Neuronal stem cell (in vitro differentiated cells): ENCODE results near the gene UBQLN3.

Experiments used
- DNase-seq: peaks from one replicate; pipeline ENCODE4 v3.0.0-alpha.2; 2013; ENCODE audit warnings: low spot score
- H2AFZ ChIP-seq: one replicate; pipeline ENCODE4 v1.6.1; 2013; ENCODE audit warnings: mild to moderate bottlenecking, low read length, inconsistent platforms
- H2AK5ac ChIP-seq: 2 replicates; pipeline ENCODE4 v1.6.1; 2013; ENCODE audit warnings: low read depth, mild to moderate bottlenecking, inconsistent platforms, low read length, moderate library complexity, mixed read lengths
- H2BK120ac ChIP-seq: 2 replicates; pipeline ENCODE4 v1.6.1; 2013; ENCODE audit warnings: low read depth, mild to moderate bottlenecking, inconsistent platforms, low read length, moderate library complexity, mixed read lengths
- H2BK12ac ChIP-seq: one replicate; pipeline ENCODE4 v1.6.1; 2013; ENCODE audit warnings: low read length, inconsistent platforms
- H2BK15ac ChIP-seq: 2 replicates; pipeline ENCODE4 v1.6.1; 2013; ENCODE audit warnings: mild to moderate bottlenecking, low read length, inconsistent platforms, mixed read lengths
- H2BK5ac ChIP-seq: one replicate; pipeline ENCODE4 v1.6.1; 2013; ENCODE audit warnings: inconsistent platforms, mild to moderate bottlenecking, low read length, moderate library complexity
- H3K14ac ChIP-seq: one replicate; pipeline ENCODE4 v1.6.1; 2013; ENCODE audit warnings: low read length, inconsistent platforms
- H3K18ac ChIP-seq: 2 replicates; pipeline ENCODE4 v1.6.1; 2013; ENCODE audit warnings: low read length, inconsistent platforms
- H3K23ac ChIP-seq: 2 replicates; pipeline ENCODE4 v1.6.1; 2013; ENCODE audit warnings: low read depth, mild to moderate bottlenecking, mixed read lengths, low read length, inconsistent platforms; ENCODE audit not compliant: poor library complexity
- H3K27ac ChIP-seq: replicated peaks from 3 replicates; pipeline ENCODE4 v1.5.1; 2013; ENCODE audit warnings: low read length, inconsistent platforms
- H3K27me3 ChIP-seq, 3 experiments: 2 replicates each; pipeline ENCODE4 v1.6.1; 2013; ENCODE audit warnings: low read length in 3 of 3, mild to moderate bottlenecking in 2 of 3, inconsistent platforms in 1 of 3, low read depth in 1 of 3, mixed read lengths in 1 of 3, moderate library complexity in 1 of 3; ENCODE audit not compliant: control insufficient read depth in 3 of 3, insufficient read depth in 3 of 3
- H3K36me3 ChIP-seq, 2 donors: replicated peaks in 1 of 2; 2 replicates each; pipeline ENCODE4 v1.6.1; 2013; ENCODE audit warnings: low read length in 2 of 2; ENCODE audit not compliant: control insufficient read depth in 2 of 2, insufficient read depth in 2 of 2
- H3K4ac ChIP-seq: 2 replicates; pipeline ENCODE4 v1.6.1; 2013; ENCODE audit warnings: inconsistent platforms, mild to moderate bottlenecking, low read length, moderate library complexity
- H3K4me1 ChIP-seq, 2 donors: 1 replicate in 1 of 2; 2 replicates in 1 of 2; pipeline ENCODE4 v1.6.1; 2013; ENCODE audit warnings: low read length in 2 of 2, low read depth in 1 of 2; ENCODE audit not compliant: control insufficient read depth in 2 of 2, insufficient read depth in 1 of 2
- H3K4me2 ChIP-seq: one replicate; pipeline ENCODE4 v1.6.1; 2013; ENCODE audit warnings: mild to moderate bottlenecking, low read length, inconsistent platforms; ENCODE audit not compliant: insufficient read depth, poor library complexity, severe bottlenecking
- H3K4me3 ChIP-seq, 2 donors: 2 replicates each; pipeline ENCODE4 v1.5.1; 2013; ENCODE audit warnings: low read length in 2 of 2, mild to moderate bottlenecking in 2 of 2, inconsistent platforms in 1 of 2, moderate library complexity in 1 of 2
- H3K79me1 ChIP-seq: one replicate; pipeline ENCODE4 v1.6.1; 2013; ENCODE audit warnings: low read depth, mild to moderate bottlenecking, inconsistent platforms, low read length, moderate library complexity
- H3K9ac ChIP-seq: one replicate; pipeline ENCODE4 v1.6.1; 2013; ENCODE audit warnings: mild to moderate bottlenecking, low read depth, low read length, inconsistent platforms; ENCODE audit not compliant: poor library complexity
- H3K9me3 ChIP-seq, 2 donors: replicated peaks in 1 of 2; 2 replicates each; pipeline versions ENCODE3 to v1.6.1; 2013; ENCODE audit warnings: low read length in 2 of 2, mild to moderate bottlenecking in 2 of 2, inconsistent platforms in 1 of 2, low read depth in 1 of 2, mixed read lengths in 1 of 2, moderate library complexity in 1 of 2; ENCODE audit not compliant: control insufficient read depth in 2 of 2, insufficient read depth in 1 of 2
- H4K8ac ChIP-seq: one replicate; pipeline ENCODE4 v1.6.1; 2013; ENCODE audit warnings: low read depth, mild to moderate bottlenecking, inconsistent platforms, low read length, moderate library complexity
- H4K91ac ChIP-seq: one replicate; pipeline ENCODE4 v1.6.1; 2013; ENCODE audit warnings: low read length, low read depth, mild to moderate bottlenecking, inconsistent platforms; ENCODE audit not compliant: poor library complexity
- WGBS, 2 donors: extraction: QIAGEN DNeasy Blood & Tissue Kit; methylation state at CpG; one replicate each; pipeline ENCODE4 v1.1.7; 2013; ENCODE audit warnings: missing lambda C conversion rate in 2 of 2, mixed read lengths in 1 of 2; ENCODE audit not compliant: insufficient read length in 2 of 2, insufficient replicate concordance in 1 of 2; ENCODE audit errors: extremely low coverage in 2 of 2; 5-methylcytosine and 5-hydroxymethylcytosine counted together

The UBQLN3 gene

GRCh38 chr11:5500393-5500801 lies 9.4 kb downstream of the UBQLN3 start:
- Histone ChIP-seq H2AFZ (no peak overlapping the region), H3K4me1 (no peaks in the 10 kb centered on the region), H2BK120ac (no peak overlapping the region), H3K79me1 (no peaks in the 10 kb centered on the region), H2BK12ac (no peak overlapping the region), H3K4me3 (no peak overlapping the region), H3K23ac (no peak overlapping the region), H3K9ac (no peak overlapping the region), H2BK15ac (no peak overlapping the region), H3K36me3 (no peaks in the 10 kb centered on the region), H3K27me3 (no peaks in the 10 kb centered on the region), H3K27ac (no peak overlapping the region), H3K14ac (no peak overlapping the region), H3K4ac (no peak overlapping the region), H2AK5ac (no peak overlapping the region), H3K9me3 (no peaks in the 10 kb centered on the region), H3K4me2 (no peak overlapping the region), H4K8ac (no peak overlapping the region), H2BK5ac (no peak overlapping the region), H3K18ac (no peak overlapping the region), H4K91ac (no peak overlapping the region)
- no peak for DNase-seq
- no CpG with 5 or more reads among the region's 6 CpGs for WGBS, 2 donors

- Histone ChIP-seq H3K79me1 (no peaks in the 10 kb centered on the region), H2BK12ac (no peak overlapping the region), H3K27me3 (no peaks in the 10 kb centered on the region), H3K23ac (no peak overlapping the region), H2AFZ (no peak overlapping the region), H3K4ac (no peak overlapping the region), H3K27ac (no peak overlapping the region), H4K8ac (no peak overlapping the region), H2AK5ac (no peak overlapping the region), H2BK120ac (no peak overlapping the region), H3K36me3 (no peaks in the 10 kb centered on the region), H3K4me1 (no peaks in the 10 kb centered on the region), H3K9me3 (no peaks in the 10 kb centered on the region), H3K4me2 (no peak overlapping the region), H3K18ac (no peak overlapping the region), H4K91ac (no peak overlapping the region), H2BK5ac (no peak overlapping the region), H2BK15ac (no peak overlapping the region), H3K4me3 (no peak overlapping the region), H3K14ac (no peak overlapping the region), H3K9ac (no peak overlapping the region)
- WGBS, 2 donors = no CpG with 5 or more reads among the region's 2 CpGs
- no peak for DNase-seq
Observed at GRCh38 chr11:5499671-5500070, 10.1 kb downstream of the UBQLN3 start.

GRCh38 chr11:5489576-5490357 lies 20.0 kb downstream of the UBQLN3 start:
- H3K9me3 ChIP-seq = no peaks in the 10 kb centered on the region
- WGBS, 2 donors = no CpG with 5 or more reads among the region's 5 CpGs
- no peak overlapping the region for H2AK5ac ChIP-seq
- H4K91ac ChIP-seq = no peak overlapping the region
- H3K9ac ChIP-seq = no peak overlapping the region
- no peak overlapping the region for H3K14ac ChIP-seq
- no peak overlapping the region for H4K8ac ChIP-seq
- no peak overlapping the region for H3K23ac ChIP-seq
- DNase-seq = no peak
- H3K4me1 ChIP-seq = peaks cover 0 to 3% of the 10 kb centered on the region in 2 donors
- H2BK12ac ChIP-seq = no peak overlapping the region
- H3K79me1 ChIP-seq = no peaks in the 10 kb centered on the region
- no peaks in the 10 kb centered on the region for H3K27me3 ChIP-seq
- H3K4me2 ChIP-seq = no peak overlapping the region
- no peak overlapping the region for H2AFZ ChIP-seq
- no peaks in the 10 kb centered on the region for H3K36me3 ChIP-seq
- no peak overlapping the region for H3K4ac ChIP-seq
- no peak overlapping the region for H2BK120ac ChIP-seq
- no peak overlapping the region for H3K18ac ChIP-seq
- no peak overlapping the region for H2BK5ac ChIP-seq
- no peak overlapping the region for H3K27ac ChIP-seq
- H3K4me3 ChIP-seq = no peak overlapping the region
- no peak overlapping the region for H2BK15ac ChIP-seq

GRCh38 chr11:5488798-5489399 lies 20.9 kb downstream of the UBQLN3 start:
- Histone ChIP-seq H3K4me1 (peaks cover 0 to 3% of the 10 kb centered on the region in 2 donors), H3K27me3 (no peaks in the 10 kb centered on the region), H3K4me2 (no peak overlapping the region), H3K23ac (no peak overlapping the region), H3K18ac (no peak overlapping the region), H3K27ac (no peak overlapping the region), H2BK12ac (no peak overlapping the region), H3K36me3 (no peaks in the 10 kb centered on the region), H2AK5ac (no peak overlapping the region), H4K91ac (no peak overlapping the region), H3K9me3 (peaks cover 0 to under 1% of the 10 kb centered on the region in 2 donors), H2BK15ac (no peak overlapping the region), H3K14ac (peak overlapping the region; percentile 15), H3K4me3 (peak overlapping the region in 1 of 2 donors; percentile 16), H4K8ac (no peak overlapping the region), H2AFZ (no peak overlapping the region), H2BK5ac (no peak overlapping the region), H3K79me1 (no peaks in the 10 kb centered on the region), H3K4ac (no peak overlapping the region), H3K9ac (no peak overlapping the region), H2BK120ac (no peak overlapping the region)
- DNase-seq = no peak
- no CpG with 5 or more reads among the region's 4 CpGs for WGBS, 2 donors
